ENCODE results near the gene AMZ1. TPM values are rescaled to one million over a fixed set of nuclear protein-coding genes. Genes with fewer than 3 reads are reported as not detected.

The AMZ1 gene, protein sequence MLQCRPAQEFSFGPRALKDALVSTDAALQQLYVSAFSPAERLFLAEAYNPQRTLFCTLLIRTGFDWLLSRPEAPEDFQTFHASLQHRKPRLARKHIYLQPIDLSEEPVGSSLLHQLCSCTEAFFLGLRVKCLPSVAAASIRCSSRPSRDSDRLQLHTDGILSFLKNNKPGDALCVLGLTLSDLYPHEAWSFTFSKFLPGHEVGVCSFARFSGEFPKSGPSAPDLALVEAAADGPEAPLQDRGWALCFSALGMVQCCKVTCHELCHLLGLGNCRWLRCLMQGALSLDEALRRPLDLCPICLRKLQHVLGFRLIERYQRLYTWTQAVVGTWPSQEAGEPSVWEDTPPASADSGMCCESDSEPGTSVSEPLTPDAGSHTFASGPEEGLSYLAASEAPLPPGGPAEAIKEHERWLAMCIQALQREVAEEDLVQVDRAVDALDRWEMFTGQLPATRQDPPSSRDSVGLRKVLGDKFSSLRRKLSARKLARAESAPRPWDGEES
- total RNA-seq = not detected in 2 replicates

DNA sequence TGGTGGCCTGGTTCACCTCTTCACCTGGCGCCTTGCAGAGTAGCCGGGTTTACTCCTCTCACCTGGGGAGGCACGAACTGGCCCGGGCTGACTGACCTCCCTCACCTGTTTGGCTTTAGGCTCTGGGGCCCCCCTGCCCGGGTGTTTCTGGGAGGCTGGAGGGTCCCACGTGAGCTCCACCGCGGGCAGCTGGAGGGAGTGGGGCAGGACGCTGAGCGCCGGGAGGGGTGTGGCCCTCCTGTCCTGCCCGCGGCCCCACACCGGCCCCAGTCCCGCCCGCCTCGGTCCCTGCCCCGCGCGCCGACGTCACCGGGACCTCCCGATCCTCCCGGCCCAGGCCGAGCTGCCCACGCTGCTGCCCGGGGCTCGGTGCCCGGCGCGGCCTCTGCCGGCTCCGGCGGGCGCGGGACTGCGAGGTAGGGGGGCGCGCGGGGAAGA lies at the start of gene AMZ1:
Gene AMZ1 (plus strand): TSS at position 322 of the 438 bp plus-strand sequence. CDS start 12,250 bp downstream, outside the sequence.

Other genes with a start within 250 kb of the AMZ1 start
- not detected in 2 replicates for gene GRIFIN, start 211.8 kb upstream of the AMZ1 start, total RNA-seq
- 4.5 and 7.3 TPM in 2 replicates for gene LFNG, start 168.4 kb upstream of the AMZ1 start, total RNA-seq
- 39.9 and 41.0 TPM in 2 replicates for gene BRAT1, start 132.7 kb upstream of the AMZ1 start, total RNA-seq
- 12.0 and 26.0 TPM in 2 replicates for gene IQCE, start 129.2 kb upstream of the AMZ1 start, total RNA-seq
- 94.6 and 105 TPM in 2 replicates for gene TTYH3, start 56.2 kb upstream of the AMZ1 start, total RNA-seq
- gene GNA12, start 156.1 kb downstream of the AMZ1 start, total RNA-seq = 28.9 and 30.9 TPM in 2 replicates

All from mammary microvascular endothelial cell (primary cell).